K562 (cell line): ENCODE data around the gene FGFBP3. TPM values are rescaled to one million over a fixed set of nuclear protein-coding genes. Genes with fewer than 3 reads are reported as not detected.

Source experiments
- ATAC-seq: fragments of 200-7000 bp; cut with Tn5 transposase; 3 replicates; pipeline ENCODE4 v1.9.1; 2020; ENCODE audit warnings: moderate library complexity
- BruUV-seq: library from RNA; stranded (reverse); fragments of 400-500 nt; replicated peaks from 2 replicates; lab custom pipeline; 2021; lab: Mats Ljungman, UMichigan
- CTCF ChIA-PET: fragments of 300-600 bp; formaldehyde crosslinking; extraction: SDS; loops from one replicate; lab custom pipeline; 2021; ENCODE audit warnings: low intra/inter-chr PET ratio; lab: Yijun Ruan, JAX
- POLR2A ChIA-PET: fragments of 300-600, 350-650 bp; sonication (Branson Sonifier 250); formaldehyde crosslinking; extraction: SDS; loops from one replicate; lab custom pipeline; 2021; ENCODE audit warnings: antibody characterized with exemption, inconsistent platforms; lab: Yijun Ruan, JAX
- DNase-seq, 4 experiments: peaks; one replicate each; pipeline versions ENCODE4 v3.0.0 to v3.0.0-alpha.2; 2011 to 2018; ENCODE audit warnings: low spot score in 3 of 4, mixed read lengths in 3 of 4; ENCODE audit errors: extremely low read depth in 1 of 4
- FAIRE-seq: peaks from 2 replicates; lab custom pipeline; 2011; peaks lifted over from hg19 to GRCh38; lab: Jason Lieb, UNC
- H2AFZ ChIP-seq: 2 replicates; pipeline ENCODE4 v1.6.0; 2011; ENCODE audit warnings: low read depth, low read length, control low read depth, inconsistent platforms
- H3K27ac ChIP-seq: fragments of 200-600 bp; 3 replicates; pipeline ENCODE4 v1.8.0; 2011; ENCODE audit warnings: low read depth, mild to moderate bottlenecking, control low read depth, inconsistent platforms, low read length, moderate library complexity, mixed read lengths; ENCODE audit errors: extremely low read depth
- H3K27me3 ChIP-seq, 2 experiments: fragments of 300-600 bp in 1 of 2; 2 replicates in 1 of 2; 3 replicates in 1 of 2; pipeline versions ENCODE4 v1.6.0 to v1.8.0; 2011; ENCODE audit warnings: inconsistent platforms in 2 of 2, low read length in 2 of 2, mild to moderate bottlenecking in 1 of 2, mixed read lengths in 1 of 2, moderate library complexity in 1 of 2; ENCODE audit not compliant: control insufficient read depth in 2 of 2, insufficient read depth in 2 of 2
- H3K36me3 ChIP-seq: fragments of 300-600 bp; 3 replicates; pipeline ENCODE4 v1.8.0; 2011; ENCODE audit warnings: mild to moderate bottlenecking, low read length, inconsistent platforms; ENCODE audit not compliant: control insufficient read depth, insufficient read depth
- H3K4me1 ChIP-seq, 2 experiments: fragments of 200-600 bp in 1 of 2; replicated peaks in 1 of 2; 2 replicates in 1 of 2; 3 replicates in 1 of 2; pipeline versions ENCODE4 v1.5.1 to v1.8.0; 2011; ENCODE audit warnings: inconsistent platforms in 2 of 2, low read length in 2 of 2, mild to moderate bottlenecking in 1 of 2, mixed read lengths in 1 of 2, moderate library complexity in 1 of 2; ENCODE audit not compliant: control insufficient read depth in 2 of 2, insufficient read depth in 2 of 2
- H3K4me2 ChIP-seq: 2 replicates; pipeline ENCODE4 v1.6.1; 2011; ENCODE audit warnings: low read length, control low read depth, inconsistent platforms, mixed read lengths; ENCODE audit not compliant: insufficient read depth
- H3K4me3 ChIP-seq: fragments of 200-600 bp; sonication (generic), shearing (Covaris generic); 2 replicates; pipeline ENCODE4 v1.5.1; 2016; ENCODE audit warnings: control low read depth, inconsistent platforms
- H3K79me2 ChIP-seq: fragments of 200-600 bp; 3 replicates; pipeline ENCODE4 v1.8.0; 2011; ENCODE audit warnings: low read length, inconsistent platforms; ENCODE audit not compliant: control insufficient read depth, insufficient read depth
- H3K9ac ChIP-seq, 2 experiments: 2 replicates each; pipeline versions ENCODE4 v1.6.0 to v1.6.1; 2011; ENCODE audit warnings: low read depth in 2 of 2, low read length in 2 of 2, control low read depth in 1 of 2, inconsistent platforms in 1 of 2, mild to moderate bottlenecking in 1 of 2, mixed read lengths in 1 of 2; ENCODE audit not compliant: insufficient read depth in 1 of 2
- H3K9me1 ChIP-seq: one replicate; pipeline ENCODE4 v1.6.0; 2011; ENCODE audit warnings: inconsistent platforms, mild to moderate bottlenecking, low read length, moderate library complexity; ENCODE audit not compliant: control insufficient read depth, insufficient read depth
- H3K9me3 ChIP-seq: replicated peaks from 2 replicates; pipeline ENCODE4 v1.5.1; 2011; ENCODE audit warnings: low read depth, low read length, inconsistent platforms; ENCODE audit not compliant: control insufficient read depth, insufficient read depth
- H4K20me1 ChIP-seq: replicated peaks from 2 replicates; pipeline ENCODE4 v1.6.1; 2011; ENCODE audit warnings: low read length, inconsistent platforms, mixed read lengths; ENCODE audit not compliant: control insufficient read depth, insufficient read depth
- CBX3 ChIP-seq, 2 experiments: IDR thresholded peaks; 1 replicate in 1 of 2; 2 replicates in 1 of 2; pipeline ENCODE4 v1.6.1; 2012; ENCODE audit warnings: inconsistent platforms in 2 of 2, low read length in 2 of 2, borderline replicate concordance in 1 of 2, control low read depth in 1 of 2
- ETV1 ChIP-seq: fragments of 450-650 bp; conservative IDR thresholded peaks from 2 replicates; pipeline ENCODE4 v1.6.1; 2016; ENCODE audit warnings: missing genetic modification characterization, control low read depth, low read depth, missing compliant biosample characterization
- IRF2 ChIP-seq: sonication (generic); formaldehyde crosslinking; IDR thresholded peaks from 2 replicates; pipeline ENCODE4 v1.8.1; 2022; ENCODE audit warnings: mild to moderate bottlenecking, missing genetic modification reagents
- MTF1 ChIP-seq: fragments of 250-450 bp; sonication (Bioruptor Pico); IDR thresholded peaks from 2 replicates; pipeline ENCODE4 v1.9.0; 2021; ENCODE audit warnings: moderate library complexity, mild to moderate bottlenecking, inconsistent platforms, borderline replicate concordance
- SMARCB1 ChIP-seq: IDR thresholded peaks from 2 replicates; pipeline ENCODE4 v1.6.1; 2011; ENCODE audit warnings: improper control_type of control experiment, low read depth; ENCODE audit not compliant: insufficient read length
- TAF15 ChIP-seq: fragments of 200-400 bp; formaldehyde crosslinking; IDR thresholded peaks from 2 replicates; pipeline ENCODE4 v1.6.1; 2017; ENCODE audit warnings: mild to moderate bottlenecking, low read depth, low read length, moderate library complexity
- TRIM28 ChIP-seq: fragments of 450-650 bp; IDR thresholded peaks from 2 replicates; pipeline ENCODE4 v1.6.1; 2017
- WHSC1 ChIP-seq: IDR thresholded peaks from one replicate; pipeline ENCODE4 v1.6.1; 2012; ENCODE audit warnings: low read length, control low read depth, inconsistent platforms
- WGBS: fragments of 100-300 bp; shearing (Covaris generic); methylation state at CpG from one replicate; pipeline ENCODE4 v1.1.6; 2016; ENCODE audit warnings: low coverage, mixed read lengths; ENCODE audit not compliant: insufficient coverage; ENCODE audit errors: missing lambda C conversion rate; 5-methylcytosine and 5-hydroxymethylcytosine counted together
- in situ Hi-C: fragments of 300-500 bp; cut with MboI; formaldehyde crosslinking; loops from 4 replicates; pipeline ENCODE4 v1.15.0; 2018; ENCODE audit warnings: inconsistent platforms, mixed read lengths
- intact Hi-C: fragments of 100-400 bp; cut with micrococcal nuclease; formaldehyde crosslinking; loops from 2 replicates; pipeline ENCODE4 v1.14.2; 2022
- polyA plus RNA-seq, 8 experiments: library from polyadenylated mRNA; depleted of rRNA in 4 of 8; stranded (reverse) in 5 of 8; unstranded in 3 of 8; fragments of >200 nt; fragmentation: Nextera tagmentation in 2 of 8; fragmentation: Illumina TruSeq in 1 of 8; extraction: Ambion mirVana in 2 of 8; extraction: Trizol in 1 of 8; gene quantifications; 2 replicates each; pipeline versions ENCODE4 v1.2.1 to v1.2.3, GENCODE V29; 2011 to 2014; ENCODE audit warnings: inconsistent platforms in 1 of 8, missing spikeins in 1 of 8
- total RNA-seq, 7 experiments: library from RNA; depleted of rRNA in 6 of 7; stranded (reverse); fragments of >200 nt in 6 of 7; fragmentation: Illumina TruSeq in 2 of 7; extraction: Trizol in 2 of 7; gene quantifications; 2 replicates each; pipeline versions ENCODE4 v1.2.1 to v1.2.3, GENCODE V29; 2011 to 2021; ENCODE audit warnings: low replicate concordance in 1 of 7

The FGFBP3 gene
- total and polyA plus RNA-seq, 9 of the 15 experiments (the other 6 are each of a cell fraction or from before 2014, with no cell fraction given), result 0.58 to 3.0 (median 1.5) TPM

GRCh38 chr10:91919651-91920050 lies 10.4 kb upstream of the FGFBP3 start:
- ChIA-PET POLR2A (no interaction called here), CTCF (no interaction called here)
- Histone ChIP-seq H3K9ac (no peak overlapping the region), H3K9me3 (no peaks in the 10 kb centered on the region), H3K4me2 (no peak overlapping the region), H3K4me1 (peaks cover 0 to 4% of the 10 kb centered on the region in 2 experiments; a peak in 4 of 5 replicates), H3K4me3 (no peak overlapping the region), H3K9me1 (no peaks in the 10 kb centered on the region), H4K20me1 (peaks cover 7% of the 10 kb centered on the region; the same call in 1 of the 2 replicates), H3K27me3 (no peaks in the 10 kb centered on the region), H3K36me3 (no peaks in the 10 kb centered on the region; the same call in 2 of the 3 replicates), H3K79me2 (peaks cover 19% of the 10 kb centered on the region), H3K27ac (no peak overlapping the region), H2AFZ (no peak overlapping the region)
- peak; percentile 81 for TF ChIP-seq TRIM28
- TF ChIP-seq SMARCB1, result no peak
- TF ChIP-seq MTF1 (CRISPR knock-in tag), result no peak
- TF ChIP-seq IRF2 (CRISPR knock-in tag), result no peak
- TF ChIP-seq CBX3 (IDR thresholded peaks at IDR 0.05; ENCODE audit: borderline replicate concordance in 1 of 2, low read length in 2 of 2), result peak in 1 of 2 experiments; percentile 72; a peak in 2 of 3 replicates
- TF ChIP-seq TAF15, result no peak
- no peak for TF ChIP-seq WHSC1
- TF ChIP-seq ETV1 (tag), result no peak
- FAIRE-seq, result no peak
- no peak for ATAC-seq
- no TSS peak for BruUV-seq
- 67% methylated on average over 1 of the region's 1 CpG for WGBS
- DNase-seq, result no peak
- in situ Hi-C loops (loop anchor here (25.0 kb wide), 2 partner anchors 632 to 1007 kb away; partner anchors contain the start of gene ANKRD1), intact Hi-C loops (no loop called here)
